Dermis blood vessel endothelial cell (primary cell): ENCODE results near the gene DGKH. TPM values are rescaled to one million over a fixed set of nuclear protein-coding genes. Genes with fewer than 3 reads are reported as not detected.

Experiments
- DNase-seq: peaks from one replicate; pipeline ENCODE4 v3.0.0; 2010
- total RNA-seq: library from RNA; depleted of rRNA; stranded (reverse); fragments of >200 nt; gene quantifications from 2 replicates; pipeline ENCODE4 v1.2.3, GENCODE V29; 2014

DGKH gene
- total RNA-seq, 1 donor from 2014 or later = 23.7 TPM

GRCh38 chr13:42232671-42233070 is 184.2 kb downstream of the DGKH start:
- DNase-seq = no peak

- DNase-seq = no peak
Observed at GRCh38 chr13:42233726-42234125, 185.3 kb downstream of the DGKH start.

- DNase-seq = no peak
Observed at GRCh38 chr13:42239161-42239560, 190.7 kb downstream of the DGKH start.

GRCh38 chr13:42239644-42240043 is 191.2 kb downstream of the DGKH start:
- DNase-seq = no peak

- DNase-seq = no peak
Observed at GRCh38 chr13:42246541-42246940, 198.1 kb downstream of the DGKH start.

GRCh38 chr13:42247883-42248282 is 199.4 kb downstream of the DGKH start:
- DNase-seq = no peak

GRCh38 chr13:42255886-42256285 is 207.4 kb downstream of the DGKH start:
- no peak for DNase-seq

- DNase-seq = no peak
Observed at GRCh38 chr13:42258747-42259146, 210.3 kb downstream of the DGKH start.

- DNase-seq = no peak
Observed at GRCh38 chr13:42259515-42259914, 211.1 kb downstream of the DGKH start.

- no peak for DNase-seq
Observed at GRCh38 chr13:42260903-42261654, 212.6 kb downstream of the DGKH start.

GRCh38 chr13:42266473-42266872 is 218.0 kb downstream of the DGKH start:
- DNase-seq = peak; percentile 92

- no peak for DNase-seq
Observed at GRCh38 chr13:42270160-42270856, 221.9 kb downstream of the DGKH start.

GRCh38 chr13:42270857-42271215 is 222.4 kb downstream of the DGKH start:
- no peak for DNase-seq

- peak; percentile 98 for DNase-seq
Observed at GRCh38 chr13:42271337-42272114, 223.1 kb downstream of the DGKH start.

- peak; percentile 60 for DNase-seq
Observed at GRCh38 chr13:42272115-42272803, 223.8 kb downstream of the DGKH start, which contains the start of gene AKAP11. AKAP11 (plus strand) TSS chr13:42272152; CDS start chr13:42286349, 14,197 bp downstream.

GRCh38 chr13:42272804-42273175 is 224.3 kb downstream of the DGKH start:
- no peak for DNase-seq

GRCh38 chr13:42274386-42275097 is 226.1 kb downstream of the DGKH start:
- DNase-seq = no peak

GRCh38 chr13:42275098-42275471 is 226.6 kb downstream of the DGKH start:
- DNase-seq = no peak

GRCh38 chr13:42275506-42275905 is 227.1 kb downstream of the DGKH start:
- no peak for DNase-seq

- DNase-seq = no peak
Observed at GRCh38 chr13:42276683-42277082, 228.2 kb downstream of the DGKH start.

- DNase-seq = no peak
Observed at GRCh38 chr13:42277618-42278276, 229.3 kb downstream of the DGKH start.

GRCh38 chr13:42279080-42279479 is 230.6 kb downstream of the DGKH start:
- no peak for DNase-seq
